ENCODE measurements around the gene MAS1L. TPM values are rescaled to one million over a fixed set of nuclear protein-coding genes. Genes with fewer than 3 reads are reported as not detected.

MAS1L gene
- total RNA-seq, 1 donor from 2014 or later: not detected

- no peak overlapping the region for H3K4me3 Mint-ChIP-seq (ENCODE audit: low read depth)
- DNase-seq (ENCODE audit: low spot score, unreplicated experiment): no peak
- H3K9me3 Mint-ChIP-seq (ENCODE audit: low read depth): peaks cover 9% of the 10 kb centered on the region
- peaks cover 2% of the 10 kb centered on the region for H3K27me3 Mint-ChIP-seq
- H3K36me3 Mint-ChIP-seq (ENCODE audit: insufficient read depth): no peaks in the 10 kb centered on the region
- no peak overlapping the region for H3K27ac Mint-ChIP-seq
- H3K4me1 Mint-ChIP-seq (ENCODE audit: low read depth): no peaks in the 10 kb centered on the region
- no peak for TF ChIP-seq CTCF (IDR thresholded peaks at IDR 0.05; ENCODE audit: unreplicated experiment)
Observed at GRCh38 chr6:29479560-29479959, 8.2 kb downstream of the MAS1L start.

GRCh38 chr6:29478740-29479139, 9.0 kb downstream of the MAS1L start:
- no peak for TF ChIP-seq CTCF (IDR thresholded peaks at IDR 0.05; ENCODE audit: unreplicated experiment)
- peaks cover 2% of the 10 kb centered on the region for H3K27me3 Mint-ChIP-seq
- H3K9me3 Mint-ChIP-seq (ENCODE audit: low read depth): peaks cover 9% of the 10 kb centered on the region
- H3K36me3 Mint-ChIP-seq (ENCODE audit: insufficient read depth): no peaks in the 10 kb centered on the region
- DNase-seq (ENCODE audit: low spot score, unreplicated experiment): no peak
- H3K4me1 Mint-ChIP-seq (ENCODE audit: low read depth): no peaks in the 10 kb centered on the region
- H3K4me3 Mint-ChIP-seq (ENCODE audit: low read depth): no peak overlapping the region
- no peak overlapping the region for H3K27ac Mint-ChIP-seq

- no peak for TF ChIP-seq CTCF (IDR thresholded peaks at IDR 0.05; ENCODE audit: unreplicated experiment)
- H3K9me3 Mint-ChIP-seq (ENCODE audit: low read depth): peaks cover 9% of the 10 kb centered on the region
- no peaks in the 10 kb centered on the region for H3K4me1 Mint-ChIP-seq (ENCODE audit: low read depth)
- DNase-seq (ENCODE audit: low spot score, unreplicated experiment): no peak
- no peak overlapping the region for H3K27ac Mint-ChIP-seq
- no peak overlapping the region for H3K4me3 Mint-ChIP-seq (ENCODE audit: low read depth)
- no peaks in the 10 kb centered on the region for H3K36me3 Mint-ChIP-seq (ENCODE audit: insufficient read depth)
- peaks cover 5% of the 10 kb centered on the region for H3K27me3 Mint-ChIP-seq
Observed at GRCh38 chr6:29477923-29478450, 9.8 kb downstream of the MAS1L start.

GRCh38 chr6:29474996-29475395, 12.8 kb downstream of the MAS1L start:
- H3K27me3 Mint-ChIP-seq: peaks cover 11% of the 10 kb centered on the region
- no peaks in the 10 kb centered on the region for H3K36me3 Mint-ChIP-seq (ENCODE audit: insufficient read depth)
- DNase-seq (ENCODE audit: low spot score, unreplicated experiment): no peak
- no peaks in the 10 kb centered on the region for H3K4me1 Mint-ChIP-seq (ENCODE audit: low read depth)
- H3K27ac Mint-ChIP-seq: no peak overlapping the region
- no peaks in the 10 kb centered on the region for H3K9me3 Mint-ChIP-seq (ENCODE audit: low read depth)
- no peak for TF ChIP-seq CTCF (IDR thresholded peaks at IDR 0.05; ENCODE audit: unreplicated experiment)
- no peak overlapping the region for H3K4me3 Mint-ChIP-seq (ENCODE audit: low read depth)

GRCh38 chr6:29466241-29466640, 21.5 kb downstream of the MAS1L start:
- Mint-ChIP-seq H3K4me3 (ENCODE audit: low read depth) (no peak overlapping the region), H3K27me3 (peaks cover 13% of the 10 kb centered on the region), H3K9me3 (ENCODE audit: low read depth) (no peaks in the 10 kb centered on the region), H3K4me1 (ENCODE audit: low read depth) (no peaks in the 10 kb centered on the region), H3K36me3 (ENCODE audit: insufficient read depth) (no peaks in the 10 kb centered on the region), H3K27ac (no peak overlapping the region)
- no peak for DNase-seq (ENCODE audit: low spot score, unreplicated experiment)
- TF ChIP-seq CTCF (IDR thresholded peaks at IDR 0.05; ENCODE audit: unreplicated experiment): no peak
